Sigmoid colon (tissue), 7 donors: ENCODE results near the gene ADGRG2. TPM values are rescaled to one million over a fixed set of nuclear protein-coding genes. Genes with fewer than 3 reads are reported as not detected.

Experiments used
- DNase-seq: peaks from one replicate; pipeline ENCODE4 v3.0.0-alpha.2; 2019
- H3K27ac ChIP-seq, 4 donors: fragments of 200-600 bp; sonication (generic); one replicate each; pipeline ENCODE4 v1.5.1; 2016 to 2019; ENCODE audit warnings: mild to moderate bottlenecking in 1 of 4
- H3K27me3 ChIP-seq, 3 donors: fragments of 200-600 bp; sonication (generic); one replicate each; pipeline ENCODE4 v1.5.1; 2019; ENCODE audit warnings: mild to moderate bottlenecking in 1 of 3
- H3K36me3 ChIP-seq, 4 donors: fragments of 200-600 bp; sonication (generic); one replicate each; pipeline ENCODE4 v1.5.1; 2016 to 2019
- H3K4me1 ChIP-seq, 4 donors: fragments of 200-600 bp; sonication (generic); one replicate each; pipeline ENCODE4 v1.5.1; 2017 to 2019
- H3K4me3 ChIP-seq, 4 donors: fragments of 200-600 bp; sonication (generic); one replicate each; pipeline ENCODE4 v1.5.1; 2017 to 2019; ENCODE audit warnings: mild to moderate bottlenecking in 2 of 4, moderate library complexity in 1 of 4
- H3K9me3 ChIP-seq, 4 donors: fragments of 200-600 bp in 3 of 4; sonication (generic) in 3 of 4; one replicate each; pipeline versions ENCODE4 v1.5.1 to v1.6.1; 2013 to 2019
- CTCF ChIP-seq, 4 experiments: fragments of 450-650 bp in 3 of 4; fragments of 200-600 bp in 1 of 4; IDR thresholded peaks; one replicate each; pipeline ENCODE4 v1.5.1; 2016 to 2019; ENCODE audit warnings: antibody characterized with exemption in 4 of 4, mild to moderate bottlenecking in 3 of 4, moderate library complexity in 2 of 4
- EP300 ChIP-seq, 4 donors: sonication (generic); formaldehyde crosslinking; IDR thresholded peaks; one replicate each; pipeline ENCODE4 v1.6.1; 2017; ENCODE audit warnings: antibody characterized with exemption in 4 of 4
- POLR2A ChIP-seq, 2 donors: fragments of 450-650 bp; IDR thresholded peaks; one replicate each; pipeline ENCODE4 v1.6.1; 2016; ENCODE audit warnings: antibody characterized with exemption in 2 of 2, mild to moderate bottlenecking in 2 of 2, moderate library complexity in 2 of 2
- POLR2AphosphoS5 ChIP-seq, 4 donors: sonication (generic); formaldehyde crosslinking; IDR thresholded peaks; one replicate each; pipeline ENCODE4 v1.6.1; 2017; ENCODE audit warnings: antibody characterized with exemption in 4 of 4
- WGBS, 2 donors: extraction: QIAGEN DNeasy Blood & Tissue Kit; methylation state at CpG; one replicate each; pipeline ENCODE4 v1.1.7; 2013; 5-methylcytosine and 5-hydroxymethylcytosine counted together
- intact Hi-C: fragments of 100-400 bp; cut with DNase I; formaldehyde crosslinking; loops from one replicate; pipeline ENCODE4 v1.15.1; 2023
- polyA plus RNA-seq, 3 donors: library from polyadenylated mRNA; stranded (reverse); fragments of 200-250 nt; gene quantifications; one replicate each; pipeline ENCODE4 v1.2.3, GENCODE V29; 2013
- total RNA-seq, 4 donors: library from RNA; depleted of rRNA; stranded (reverse); fragments of >200 nt; gene quantifications; one replicate each; pipeline ENCODE4 v1.1.0, GENCODE V29; 2016
- donor health status: healthy with polysubstance abuse.
- donor health status: Bipolar disorder and iron deficiency.
- donor health status: healthy.

The ADGRG2 gene
- total and polyA plus RNA-seq, 7 donors = under 0.01 to 2.5 (median 0.81) TPM; not detected in 1

- Histone ChIP-seq H3K36me3 (peaks cover 0 to 20% (median 0%) of the 10 kb centered on the region in 4 donors), H3K27ac (no peak overlapping the region), H3K9me3 (no peaks in the 10 kb centered on the region), H3K4me3 (no peak overlapping the region), H3K4me1 (no peaks in the 10 kb centered on the region), H3K27me3 (no peaks in the 10 kb centered on the region)
- no peak for DNase-seq
- TF ChIP-seq POLR2AphosphoS5 (IDR thresholded peaks at IDR 0.05) = no peak
- no peak for TF ChIP-seq CTCF (IDR thresholded peaks at IDR 0.05)
- TF ChIP-seq EP300 (IDR thresholded peaks at IDR 0.05) = no peak
- TF ChIP-seq POLR2A (IDR thresholded peaks at IDR 0.05) = no peak
- intact Hi-C loops = no loop called here
- WGBS, 2 donors = 98% methylated on average over 6 of the region's 6 CpGs
Measured at GRCh38 chrX:18946157-18946556, 176.1 kb downstream of the ADGRG2 start.

GRCh38 chrX:18945483-18945882 is 176.8 kb downstream of the ADGRG2 start:
- intact Hi-C loops = no loop called here
- peaks cover 0 to 21% (median 0%) of the 10 kb centered on the region in 4 donors for H3K36me3 ChIP-seq
- WGBS, 2 donors = 98 to 99% methylated on average over 2 of the region's 2 CpGs
- H3K4me1 ChIP-seq = no peaks in the 10 kb centered on the region
- TF ChIP-seq CTCF (IDR thresholded peaks at IDR 0.05) = no peak
- TF ChIP-seq POLR2A (IDR thresholded peaks at IDR 0.05) = no peak
- TF ChIP-seq EP300 (IDR thresholded peaks at IDR 0.05) = no peak
- TF ChIP-seq POLR2AphosphoS5 (IDR thresholded peaks at IDR 0.05) = no peak
- no peak overlapping the region for H3K27ac ChIP-seq
- H3K27me3 ChIP-seq = no peaks in the 10 kb centered on the region
- no peak for DNase-seq
- no peaks in the 10 kb centered on the region for H3K9me3 ChIP-seq
- H3K4me3 ChIP-seq = no peak overlapping the region

- no peak for DNase-seq
- no peak overlapping the region for H3K27ac ChIP-seq
- no peaks in the 10 kb centered on the region for H3K27me3 ChIP-seq
- H3K4me1 ChIP-seq = no peaks in the 10 kb centered on the region
- WGBS, 2 donors = 88 to 91% methylated on average over 4 of the region's 4 CpGs
- H3K9me3 ChIP-seq = no peaks in the 10 kb centered on the region
- no peak overlapping the region for H3K4me3 ChIP-seq
- peaks cover 0 to 21% (median 0%) of the 10 kb centered on the region in 4 donors for H3K36me3 ChIP-seq
- TF ChIP-seq POLR2AphosphoS5 (IDR thresholded peaks at IDR 0.05) = no peak
- TF ChIP-seq POLR2A (IDR thresholded peaks at IDR 0.05) = no peak
- no peak for TF ChIP-seq CTCF (IDR thresholded peaks at IDR 0.05)
- intact Hi-C loops = no loop called here
Measured at GRCh38 chrX:18944482-18944881, 177.8 kb downstream of the ADGRG2 start.

GRCh38 chrX:18941896-18942295 is 180.4 kb downstream of the ADGRG2 start:
- Histone ChIP-seq H3K4me3 (no peak overlapping the region), H3K27ac (no peak overlapping the region), H3K4me1 (no peaks in the 10 kb centered on the region), H3K36me3 (peaks cover 0 to 26% (median 0%) of the 10 kb centered on the region in 4 donors), H3K9me3 (no peaks in the 10 kb centered on the region), H3K27me3 (no peaks in the 10 kb centered on the region)
- intact Hi-C loops = no loop called here
- no peak for DNase-seq
- WGBS, 2 donors = 98% methylated on average over 2 of the region's 2 CpGs
- no peak for TF ChIP-seq POLR2AphosphoS5 (IDR thresholded peaks at IDR 0.05)
- TF ChIP-seq CTCF (IDR thresholded peaks at IDR 0.05) = no peak
- no peak for TF ChIP-seq POLR2A (IDR thresholded peaks at IDR 0.05)
- TF ChIP-seq EP300 (IDR thresholded peaks at IDR 0.05) = no peak

Other genes starting within 250 kb of the ADGRG2 start
- gene PHKA2, start 138.4 kb downstream of the ADGRG2 start, total RNA-seq = 10 to 100 TPM in 3 of 4 donors, 1 to 10 TPM in 1; 8.9 to 22.7 (median 15.2) TPM
- 10 to 100 TPM in 1 of 3 donors, 1 to 10 TPM in 2; 4.2 to 17.2 (median 7.8) TPM for gene PHKA2, start 138.4 kb downstream of the ADGRG2 start, polyA plus RNA-seq
- 10 to 100 TPM; 51.7 to 71.3 (median 60.3) TPM for gene PDHA1, start 221.5 kb upstream of the ADGRG2 start, total RNA-seq
- gene PDHA1, start 221.5 kb upstream of the ADGRG2 start, polyA plus RNA-seq = 100 to 1,000 TPM; 136 to 222 (median 209) TPM